ENCODE results near the gene EIF1AX. TPM values are rescaled to one million over a fixed set of nuclear protein-coding genes. Genes with fewer than 3 reads are reported as not detected.

The EIF1AX gene
- polyA plus RNA-seq, 1 donor from 2014 or later = 67.1 TPM

- no peaks in the 10 kb centered on the region for H4K20me1 ChIP-seq (ENCODE audit: insufficient read depth)
- no peak overlapping the region for H3K4me3 ChIP-seq (ENCODE audit: low read length)
- no peak overlapping the region for H3K27ac ChIP-seq (ENCODE audit: low read length)
- H2AFZ ChIP-seq (ENCODE audit: low read depth, low read length) = no peak overlapping the region
- no peaks in the 10 kb centered on the region for H3K79me2 ChIP-seq (replicated peaks; ENCODE audit: insufficient read depth, low read length)
- no peaks in the 10 kb centered on the region for H3F3A ChIP-seq (ENCODE audit: insufficient read depth, low read length, poor library complexity, severe bottlenecking)
- no peak overlapping the region for H3K4me2 ChIP-seq (ENCODE audit: low read length)
- no peaks in the 10 kb centered on the region for H3K9me3 ChIP-seq (ENCODE audit: low read length)
- H3K27me3 ChIP-seq (ENCODE audit: insufficient read depth, low read depth, low read length) = no peaks in the 10 kb centered on the region
- H3K9me2 ChIP-seq (ENCODE audit: insufficient read depth, low read length) = no peaks in the 10 kb centered on the region
- TF ChIP-seq MXI1 (conservative IDR thresholded peaks at IDR 0.05; ENCODE audit: poor library complexity, severe bottlenecking) (no peak), TAF1 (IDR thresholded peaks at IDR 0.05; ENCODE audit: low read depth) (no peak), SMC3 (conservative IDR thresholded peaks at IDR 0.05; ENCODE audit: poor library complexity) (no peak), EP300 (conservative IDR thresholded peaks at IDR 0.05; ENCODE audit: poor library complexity, severe bottlenecking) (no peak)
- H3K9ac ChIP-seq (ENCODE audit: low read length) = no peak overlapping the region
- H3K36me3 ChIP-seq (ENCODE audit: insufficient read depth, low read length) = no peaks in the 10 kb centered on the region
Measured at GRCh38 chrX:20132666-20133065, 9.0 kb downstream of the EIF1AX start.

GRCh38 chrX:20130357-20130756, 11.3 kb downstream of the EIF1AX start:
- H3K79me2 ChIP-seq (replicated peaks; ENCODE audit: insufficient read depth, low read length) = no peaks in the 10 kb centered on the region
- no peaks in the 10 kb centered on the region for H3K9me2 ChIP-seq (ENCODE audit: insufficient read depth, low read length)
- H3K4me2 ChIP-seq (ENCODE audit: low read length) = no peak overlapping the region
- H3K36me3 ChIP-seq (ENCODE audit: insufficient read depth, low read length) = no peaks in the 10 kb centered on the region
- no peaks in the 10 kb centered on the region for H3K27me3 ChIP-seq (ENCODE audit: insufficient read depth, low read depth, low read length)
- H3K9me3 ChIP-seq (ENCODE audit: low read length) = no peaks in the 10 kb centered on the region
- no peak overlapping the region for H3K9ac ChIP-seq (ENCODE audit: low read length)
- H3F3A ChIP-seq (ENCODE audit: insufficient read depth, low read length, poor library complexity, severe bottlenecking) = no peaks in the 10 kb centered on the region
- H2AFZ ChIP-seq (ENCODE audit: low read depth, low read length) = no peak overlapping the region
- TF ChIP-seq EP300 (conservative IDR thresholded peaks at IDR 0.05; ENCODE audit: poor library complexity, severe bottlenecking) (no peak), SMC3 (conservative IDR thresholded peaks at IDR 0.05; ENCODE audit: poor library complexity) (no peak), REST (IDR thresholded peaks at IDR 0.05; ENCODE audit: borderline replicate concordance) (no peak), RAD21 (conservative IDR thresholded peaks at IDR 0.05) (no peak), CTCF (IDR thresholded peaks at IDR 0.05; ENCODE audit: poor library complexity, severe bottlenecking) (no peak), POLR2AphosphoS5 (IDR thresholded peaks at IDR 0.05) (no peak), EZH2 (IDR thresholded peaks at IDR 0.05; ENCODE audit: borderline replicate concordance, insufficient read depth, low read length, poor library complexity, severe bottlenecking) (no peak), TAF1 (IDR thresholded peaks at IDR 0.05; ENCODE audit: low read depth) (no peak), MXI1 (conservative IDR thresholded peaks at IDR 0.05; ENCODE audit: poor library complexity, severe bottlenecking) (no peak)
- no peak overlapping the region for H3K4me3 ChIP-seq (ENCODE audit: low read length)
- no peaks in the 10 kb centered on the region for H4K20me1 ChIP-seq (ENCODE audit: insufficient read depth)
- H3K27ac ChIP-seq (ENCODE audit: low read length) = no peak overlapping the region
